Germinal center (tissue), 1 donor: Measurements from ENCODE around the gene FXYD2.

ENCODE experiments used
- DNase-seq: peaks from one replicate; pipeline ENCODE4 v3.0.0; 2012; ENCODE audit warnings: mixed read lengths, low spot score

Gene FXYD2

DNA sequence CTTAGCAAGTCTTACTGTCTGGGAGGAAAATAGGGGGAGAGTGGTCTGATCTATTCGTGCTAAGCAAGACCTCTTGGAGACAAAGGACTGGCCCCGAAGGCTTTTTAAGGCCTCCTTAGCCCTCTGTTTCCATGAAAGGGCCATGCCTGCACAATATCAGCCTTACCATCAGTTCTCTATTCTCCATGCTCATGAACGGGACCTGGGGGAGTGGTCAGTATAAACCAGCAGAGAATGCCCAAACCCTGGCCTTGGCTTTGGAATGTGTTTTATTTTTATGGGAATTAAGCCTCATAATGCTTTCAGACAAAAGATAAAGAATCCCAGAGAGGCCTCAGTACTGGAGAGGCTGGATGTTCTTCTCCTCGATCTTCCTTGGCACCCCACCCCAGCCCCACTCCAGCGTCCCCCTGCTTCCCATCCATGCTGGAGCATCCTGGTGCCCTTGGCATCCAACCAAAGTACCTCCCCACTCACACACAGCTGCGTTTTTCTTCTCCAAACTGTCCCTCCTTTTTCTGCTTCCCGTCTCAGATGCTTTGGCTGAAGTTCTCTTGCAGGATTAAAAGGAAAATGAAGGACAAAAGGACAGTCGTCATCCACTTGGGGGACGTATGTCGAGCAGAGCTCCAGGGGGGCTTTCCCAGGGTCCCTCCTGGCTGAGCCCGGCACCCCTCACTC is 33.3 kb upstream of the FXYD2 start:
- no peak for DNase-seq

DNA sequence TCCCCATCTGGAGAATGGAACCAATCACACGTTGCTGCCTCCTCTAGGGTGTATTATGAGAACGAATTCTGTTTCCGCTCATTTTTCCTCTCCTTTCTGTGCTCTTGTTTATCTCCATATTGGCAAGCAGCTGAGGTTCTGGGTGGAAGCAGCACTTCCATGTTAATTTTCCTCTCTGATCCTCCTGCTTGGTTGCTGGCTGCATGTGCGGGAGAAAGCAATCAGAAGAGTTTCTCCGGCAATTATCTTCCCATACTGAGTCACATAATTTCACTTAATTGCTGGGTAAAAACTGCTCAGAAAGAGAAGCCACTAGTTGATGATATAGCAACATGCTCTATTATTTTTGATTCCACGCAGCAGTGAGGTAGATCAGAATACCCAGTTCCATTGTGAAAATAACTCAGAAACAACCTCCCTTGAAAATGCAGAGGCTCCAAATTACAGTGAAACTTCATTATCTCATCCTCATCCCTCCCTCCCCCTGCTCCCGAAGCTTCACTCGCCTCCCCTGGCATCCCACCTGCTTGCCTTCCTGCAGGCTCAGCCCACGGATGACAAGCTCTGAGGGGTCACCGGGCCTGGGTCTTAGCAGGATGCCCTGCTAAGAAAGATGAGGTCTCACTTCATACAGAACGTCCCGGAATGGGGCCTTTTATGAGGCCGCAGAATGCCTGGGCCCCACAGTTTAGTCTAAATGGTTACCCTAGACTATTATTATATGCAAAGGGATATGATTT is 31.5 kb upstream of the FXYD2 start:
- no peak for DNase-seq

DNA sequence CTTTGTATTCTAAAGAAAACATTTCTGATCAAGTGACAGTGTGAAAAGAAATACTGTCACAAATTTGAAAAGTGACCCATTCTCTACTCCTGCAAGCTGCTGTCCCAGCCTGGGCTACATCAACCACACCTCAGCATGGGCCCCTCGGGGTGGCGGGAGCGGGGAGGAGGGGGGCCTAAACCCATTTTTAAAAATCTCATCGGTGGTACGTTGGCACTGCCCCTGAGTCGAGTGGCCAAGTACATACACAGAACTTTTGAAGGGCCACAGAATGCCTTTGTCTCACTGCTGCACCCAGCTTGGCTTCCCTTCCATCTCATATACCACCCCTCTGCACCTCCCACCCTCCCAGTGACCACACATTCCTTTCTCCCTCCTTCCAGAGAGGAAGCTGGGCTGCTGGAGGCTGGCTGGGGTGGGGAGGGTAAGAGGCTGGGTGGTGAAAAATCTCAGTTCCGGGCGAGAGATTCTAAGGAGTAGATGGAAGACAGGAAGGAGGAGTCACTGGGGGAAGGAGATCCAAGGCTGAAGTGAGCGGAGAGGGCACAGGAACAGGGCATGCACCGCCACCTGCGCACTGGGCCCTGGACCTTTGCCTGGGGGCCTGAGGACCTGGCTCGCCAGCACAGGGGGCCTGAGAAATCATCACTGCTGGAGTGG is 30.8 kb upstream of the FXYD2 start:
- no peak for DNase-seq

DNA sequence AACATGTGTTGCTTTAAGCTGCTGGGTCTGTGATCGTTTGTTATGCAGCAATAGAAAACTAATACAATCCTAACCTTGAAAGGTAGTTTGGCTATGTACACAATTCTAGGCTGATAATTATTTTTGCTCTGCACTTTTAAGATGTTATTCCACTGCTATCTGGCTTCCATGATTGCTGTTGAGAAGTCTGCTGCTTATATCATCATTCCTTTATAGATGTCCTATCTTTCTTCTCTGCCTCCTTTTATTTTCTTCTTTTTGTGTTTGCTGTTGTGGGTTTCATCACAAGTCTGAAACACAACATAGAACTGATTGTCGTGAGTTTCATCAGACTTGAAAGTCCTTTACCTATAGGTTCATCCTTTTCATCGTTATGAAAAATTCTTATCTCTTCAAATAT is 27.8 kb upstream of the FXYD2 start:
- no peak for DNase-seq

DNA sequence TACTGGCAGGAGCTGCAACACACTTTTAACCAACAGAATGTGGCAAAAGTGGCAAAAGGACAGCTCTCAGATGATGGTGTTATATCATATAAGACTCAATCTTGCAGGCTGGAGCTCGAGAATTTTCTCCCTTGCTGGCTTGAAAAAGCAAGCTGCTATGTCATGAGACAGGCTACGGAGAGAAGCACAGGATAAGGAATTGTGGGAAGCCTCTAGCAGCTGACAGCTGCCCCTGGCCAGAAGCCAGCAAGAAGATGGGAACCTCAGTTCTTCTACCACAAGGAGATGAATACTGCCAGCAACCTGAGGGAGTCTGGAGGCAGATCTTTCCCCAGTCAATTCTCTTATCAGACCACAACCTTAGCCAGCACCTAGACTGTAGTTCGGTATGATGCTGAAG is 27.3 kb upstream of the FXYD2 start:
- DNase-seq = no peak

DNA sequence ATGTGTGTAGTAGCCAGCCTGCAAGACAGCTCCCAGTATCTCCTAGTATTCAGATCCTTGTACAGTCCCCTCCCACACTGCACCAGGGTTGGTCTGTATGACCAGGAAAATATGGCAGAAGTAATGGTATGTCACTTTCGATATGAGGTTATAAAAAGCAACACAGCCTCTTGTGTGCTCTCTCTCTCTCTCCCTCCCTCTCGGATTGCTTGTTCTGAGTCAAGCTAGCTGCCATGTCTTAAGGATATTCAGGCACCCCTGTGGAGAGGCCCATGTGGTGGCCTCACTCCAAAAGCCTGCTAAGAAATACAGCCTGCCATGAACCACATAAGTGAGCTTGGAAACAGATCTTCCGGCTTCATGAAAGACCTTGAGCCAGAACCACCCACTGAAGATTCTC is 26.6 kb upstream of the FXYD2 start:
- DNase-seq = no peak

DNA sequence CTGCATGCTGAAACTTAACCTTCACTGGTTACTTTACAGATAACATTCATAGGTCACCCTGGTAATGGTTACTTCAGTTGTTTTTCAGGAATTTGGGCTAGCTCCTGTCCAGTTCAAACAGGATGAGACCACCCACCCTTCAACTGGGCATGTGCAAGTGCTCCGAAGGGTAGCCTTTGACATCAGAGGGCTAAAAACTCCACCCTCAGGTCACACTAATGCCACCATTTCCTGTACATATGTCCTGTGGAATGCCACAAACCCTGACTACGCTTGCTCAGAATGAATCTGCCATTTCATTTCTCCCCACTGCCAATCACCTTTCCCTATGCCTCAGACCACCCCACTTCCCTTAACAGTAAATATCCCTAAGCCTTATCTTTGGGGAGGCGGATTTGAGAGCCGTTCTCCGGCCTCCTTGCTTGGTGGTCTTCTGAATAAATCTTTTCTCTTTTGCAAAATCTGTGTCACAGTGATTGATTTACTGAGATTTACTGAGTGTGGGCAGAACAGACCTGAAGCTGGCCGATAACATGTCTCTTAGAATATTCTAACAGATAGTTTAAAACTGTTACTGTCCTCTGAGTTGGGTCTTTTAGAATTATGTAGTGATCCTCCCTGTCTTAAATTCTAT is 25.4 kb upstream of the FXYD2 start:
- DNase-seq = no peak

DNA sequence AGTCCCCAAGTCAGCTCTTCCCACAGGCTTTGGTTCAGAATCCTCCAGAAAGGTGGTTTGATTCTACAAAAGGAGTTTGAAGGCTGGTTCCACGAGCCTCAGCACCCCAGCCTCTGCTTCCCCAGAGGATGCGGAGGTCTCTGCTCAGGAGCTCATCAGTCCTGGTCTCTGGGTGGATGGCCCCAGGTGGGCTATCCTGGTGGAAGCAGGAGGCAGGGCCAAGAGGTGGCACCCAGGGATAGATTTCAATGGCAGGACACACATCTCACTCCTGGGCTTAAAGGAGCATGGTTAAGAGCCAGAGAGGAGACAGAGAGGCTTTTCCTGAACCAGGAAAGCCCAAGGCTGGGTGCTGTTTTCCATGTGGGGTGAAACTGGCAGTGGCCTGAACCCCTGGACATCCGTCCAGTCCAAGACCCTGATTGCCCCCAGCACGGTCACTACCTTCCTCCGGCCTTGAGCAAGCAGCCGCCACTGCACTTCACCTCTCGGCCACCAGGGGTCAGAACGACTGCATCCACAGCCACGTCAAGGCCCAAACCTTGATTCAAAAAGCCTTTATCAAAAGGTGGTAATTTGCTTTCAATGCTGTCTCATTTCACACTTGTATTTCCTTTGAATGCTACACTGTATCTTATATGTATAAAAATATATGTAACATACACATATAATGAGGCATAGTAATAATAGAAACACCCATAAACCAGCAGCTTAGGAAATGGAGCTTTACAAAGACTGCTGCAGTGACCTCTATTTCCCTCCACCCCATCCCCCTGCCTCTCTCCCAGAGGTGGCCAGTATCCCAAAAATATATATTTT is 19.3 kb upstream of the FXYD2 start:
- DNase-seq = peak; percentile 60

DNA sequence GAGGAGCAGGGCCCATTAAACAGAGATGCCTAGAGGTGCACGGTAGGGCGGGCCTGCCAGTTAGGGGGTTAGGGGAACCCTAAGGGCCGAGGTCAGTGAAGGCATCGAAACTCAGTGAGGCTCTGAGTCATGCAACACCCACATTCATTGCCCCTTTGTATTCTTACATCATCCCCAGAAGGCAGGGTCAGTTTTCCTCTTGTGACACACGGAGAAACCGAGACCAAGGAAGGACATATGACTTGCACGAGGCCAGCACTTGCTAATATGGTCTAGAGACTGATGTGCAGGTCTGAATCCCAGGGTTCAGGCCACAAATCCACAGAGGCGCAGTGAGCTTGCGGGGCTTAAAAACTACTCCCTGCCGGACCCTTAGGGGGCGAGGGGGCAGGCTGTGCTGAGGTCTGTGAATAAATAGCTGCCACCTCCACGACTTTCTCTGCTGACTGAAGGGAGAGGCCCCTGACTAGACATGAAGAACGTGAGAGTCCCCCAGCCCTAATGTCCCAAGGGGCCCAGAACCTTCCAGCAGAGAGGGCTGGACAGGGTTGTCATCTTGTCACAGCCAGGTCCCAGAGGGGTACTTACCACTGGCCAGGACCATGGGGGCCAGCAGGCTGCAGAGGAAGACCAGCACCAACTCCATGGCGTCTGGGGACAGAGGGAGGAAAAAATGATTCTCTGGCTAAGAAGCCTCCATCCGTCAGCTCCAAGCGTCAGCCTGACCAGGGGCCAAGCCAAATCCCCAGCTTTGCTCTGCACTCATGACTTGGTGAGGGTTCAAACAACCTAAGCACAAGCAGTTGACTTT is 17.8 kb upstream of the FXYD2 start:
- DNase-seq = no peak

DNA sequence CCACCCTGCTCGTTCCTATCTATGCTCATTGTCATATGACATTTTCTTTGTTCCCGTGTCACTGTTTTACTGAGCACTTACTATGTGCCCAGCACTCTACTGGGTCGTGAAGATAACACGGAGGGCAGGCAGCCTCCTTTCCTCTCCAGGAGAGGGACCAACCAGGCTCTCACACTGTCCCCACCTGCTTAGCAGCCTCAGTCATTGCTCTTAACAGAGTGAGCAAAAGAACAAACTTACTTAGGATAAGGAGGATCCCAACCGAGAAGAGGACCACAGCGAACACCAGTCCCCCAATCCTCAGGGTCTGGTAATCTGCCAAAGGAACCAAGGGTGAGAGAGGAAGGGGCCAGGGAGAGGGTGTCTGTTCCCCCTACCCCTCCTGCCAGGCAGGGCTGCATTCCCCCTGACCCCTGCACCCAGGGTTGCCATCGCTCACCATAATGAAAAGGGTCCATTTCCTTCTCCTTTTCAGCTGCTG is 17.0 kb upstream of the FXYD2 start:
- no peak for DNase-seq

DNA sequence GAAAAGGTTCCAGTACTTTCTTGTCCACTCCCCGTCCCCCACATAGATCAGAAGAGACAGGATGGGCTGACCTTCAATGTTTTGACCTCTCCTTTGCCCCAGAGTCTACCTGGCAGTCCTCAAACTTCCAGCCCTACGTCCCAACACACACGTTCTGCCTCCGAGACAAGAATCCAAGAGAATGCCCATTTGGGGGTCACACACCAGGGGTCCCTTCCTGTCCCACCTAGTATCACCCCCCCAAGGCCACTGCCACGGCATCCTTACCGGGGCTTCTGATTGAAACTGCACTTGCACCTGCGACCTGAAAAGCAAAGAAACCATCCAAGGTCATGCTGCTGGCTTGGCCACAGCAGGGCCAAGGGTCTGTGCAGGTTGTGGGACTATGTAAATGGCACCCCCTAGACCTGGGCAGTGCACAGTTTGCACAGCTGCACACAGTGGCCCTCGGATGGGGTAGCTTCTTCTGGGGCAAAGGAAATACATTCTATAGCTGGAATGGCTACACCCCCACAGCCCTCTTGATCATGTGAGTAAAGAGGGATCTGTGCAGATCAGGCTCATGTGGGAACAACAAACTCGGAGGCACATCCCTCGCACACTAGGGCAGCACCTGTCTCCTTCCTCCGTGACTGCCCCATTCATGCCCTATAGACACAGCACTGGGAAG is 16.5 kb upstream of the FXYD2 start:
- no peak for DNase-seq

DNA sequence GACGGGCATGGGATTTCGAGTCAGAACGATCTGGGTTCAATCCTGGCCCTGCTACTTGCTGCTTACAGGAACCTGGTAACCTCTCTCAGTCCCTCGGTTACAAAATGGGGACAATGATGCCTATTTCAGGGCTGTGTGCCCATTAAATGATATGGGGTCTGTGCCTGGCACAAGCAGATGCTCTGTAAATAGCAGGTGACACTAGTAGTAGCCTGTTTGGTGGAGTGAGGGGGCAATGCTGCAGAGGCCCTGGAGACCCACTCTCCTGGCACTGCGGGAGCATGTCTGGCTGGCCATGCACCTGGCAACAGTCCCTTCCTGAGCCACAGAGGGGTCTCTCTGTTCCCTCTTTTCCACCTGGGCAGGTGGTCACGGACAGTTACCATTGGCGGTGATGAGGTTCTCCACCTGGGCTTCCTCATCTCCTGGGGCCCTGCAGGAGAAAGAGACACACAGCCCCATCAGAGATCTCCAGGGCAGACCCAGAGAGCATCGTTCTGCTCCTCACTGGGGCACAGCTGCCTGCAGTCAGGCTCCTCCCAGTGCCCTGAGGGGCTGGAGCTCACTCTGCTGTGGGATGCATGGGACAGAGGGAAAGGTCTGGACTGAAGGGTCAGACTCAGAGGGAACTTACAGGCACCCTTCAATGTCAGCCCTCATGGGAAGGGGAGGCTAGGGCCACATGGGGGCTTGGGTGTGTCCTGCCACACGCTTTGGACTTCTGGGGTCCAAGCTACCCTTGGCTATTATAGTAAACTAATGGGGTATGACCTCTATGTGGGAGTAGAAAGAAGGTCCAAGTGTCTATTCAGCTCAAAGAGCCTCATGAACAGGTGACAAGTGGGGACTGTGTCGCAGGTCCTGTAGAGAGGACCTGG is 15.6 kb upstream of the FXYD2 start:
- no peak for DNase-seq

DNA sequence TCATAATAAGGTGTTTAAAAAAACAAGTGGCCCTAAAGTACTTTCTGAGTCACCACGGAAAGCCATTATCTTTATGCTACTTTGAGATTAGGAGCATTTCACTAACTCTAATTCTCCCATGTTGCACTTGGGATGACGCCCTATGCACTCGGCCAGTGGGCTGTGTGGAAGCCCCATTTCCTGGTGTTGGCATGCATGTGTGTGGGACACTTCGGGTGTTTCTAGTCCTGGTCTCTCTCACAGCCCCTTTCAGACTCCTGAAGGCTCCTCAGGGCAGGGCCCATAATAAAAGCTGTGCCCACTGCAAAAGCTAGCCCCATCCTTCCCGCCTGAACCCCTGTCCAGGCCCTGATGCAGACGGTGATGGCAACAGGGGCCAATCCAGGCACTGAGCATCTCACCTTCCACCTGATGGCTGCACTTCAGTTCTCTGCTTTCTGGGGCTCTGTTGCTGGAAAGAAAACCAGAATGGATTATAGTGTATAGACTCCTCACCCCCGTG is 14.9 kb upstream of the FXYD2 start:
- no peak for DNase-seq

DNA sequence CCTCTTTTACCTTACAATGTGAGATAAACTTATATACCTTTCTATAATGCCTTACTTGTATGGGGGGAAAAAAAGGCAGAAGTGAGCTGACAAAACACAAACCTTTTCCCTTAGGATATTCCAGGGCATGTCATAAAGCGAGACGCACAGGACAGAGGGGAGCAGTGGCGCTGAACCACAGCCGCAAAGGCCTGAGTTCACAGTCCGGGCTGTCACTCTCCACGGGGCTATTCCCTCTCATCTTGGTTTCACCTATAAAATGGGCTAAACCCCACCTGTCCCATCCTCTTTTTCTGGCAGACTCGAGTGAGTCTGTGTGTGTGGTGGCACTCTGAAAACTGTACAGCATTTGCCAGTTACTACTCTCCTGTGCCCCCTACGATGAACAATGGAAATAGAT is 14.4 kb upstream of the FXYD2 start:
- no peak for DNase-seq

DNA sequence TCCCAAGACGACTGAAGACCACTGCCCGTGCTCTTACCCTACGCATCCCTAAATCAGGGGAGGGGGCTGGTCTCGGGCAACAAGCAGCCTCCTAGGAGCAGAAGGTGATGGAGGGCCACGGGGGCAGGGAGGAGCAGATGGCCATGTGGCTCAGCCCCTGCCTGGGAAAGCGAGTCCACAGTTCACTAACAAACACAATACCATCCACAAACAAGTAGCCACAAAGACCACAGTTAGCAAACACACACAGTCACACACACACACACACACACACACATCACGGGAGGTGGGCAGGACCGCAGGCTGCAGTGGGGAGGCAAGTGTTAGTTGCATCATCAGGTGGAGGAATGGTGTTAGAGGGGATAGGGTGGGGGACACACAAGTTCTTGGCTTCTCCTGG is 13.2 kb upstream of the FXYD2 start:
- no peak for DNase-seq

DNA sequence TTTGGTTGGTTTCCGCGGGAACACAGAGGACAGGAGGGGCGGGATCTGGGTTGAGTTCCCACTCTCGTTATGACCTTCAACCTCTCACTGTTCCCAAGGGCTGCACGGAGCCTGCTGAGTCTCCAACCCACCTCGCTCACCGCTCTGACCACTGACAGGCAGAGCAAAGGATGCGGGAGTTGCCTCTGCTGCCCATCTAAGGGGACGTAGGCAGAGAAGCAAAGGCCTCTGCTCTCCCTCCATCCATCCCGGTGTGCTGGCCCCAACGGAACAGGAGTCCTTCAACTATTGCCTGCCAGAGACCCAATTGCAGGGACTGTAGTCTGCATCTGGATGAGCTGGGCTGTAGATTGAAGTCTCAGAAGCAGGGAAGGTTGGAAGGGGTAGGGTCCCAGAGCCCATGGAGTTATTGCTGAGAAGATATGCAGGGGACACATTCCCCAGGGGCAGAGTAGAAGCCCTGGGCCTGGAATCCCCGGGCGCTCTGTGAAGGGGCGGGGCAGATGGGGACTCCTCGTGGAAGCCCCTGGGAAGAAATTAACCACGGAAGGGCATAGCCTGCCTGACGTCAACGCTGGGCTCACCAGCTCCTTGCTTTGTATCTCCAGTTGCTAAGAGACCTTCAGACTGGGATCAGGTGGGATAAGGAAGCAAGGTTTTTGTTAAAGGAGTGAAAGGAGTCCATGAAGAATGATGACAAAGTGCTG is 12.7 kb upstream of the FXYD2 start:
- DNase-seq = no peak

DNA sequence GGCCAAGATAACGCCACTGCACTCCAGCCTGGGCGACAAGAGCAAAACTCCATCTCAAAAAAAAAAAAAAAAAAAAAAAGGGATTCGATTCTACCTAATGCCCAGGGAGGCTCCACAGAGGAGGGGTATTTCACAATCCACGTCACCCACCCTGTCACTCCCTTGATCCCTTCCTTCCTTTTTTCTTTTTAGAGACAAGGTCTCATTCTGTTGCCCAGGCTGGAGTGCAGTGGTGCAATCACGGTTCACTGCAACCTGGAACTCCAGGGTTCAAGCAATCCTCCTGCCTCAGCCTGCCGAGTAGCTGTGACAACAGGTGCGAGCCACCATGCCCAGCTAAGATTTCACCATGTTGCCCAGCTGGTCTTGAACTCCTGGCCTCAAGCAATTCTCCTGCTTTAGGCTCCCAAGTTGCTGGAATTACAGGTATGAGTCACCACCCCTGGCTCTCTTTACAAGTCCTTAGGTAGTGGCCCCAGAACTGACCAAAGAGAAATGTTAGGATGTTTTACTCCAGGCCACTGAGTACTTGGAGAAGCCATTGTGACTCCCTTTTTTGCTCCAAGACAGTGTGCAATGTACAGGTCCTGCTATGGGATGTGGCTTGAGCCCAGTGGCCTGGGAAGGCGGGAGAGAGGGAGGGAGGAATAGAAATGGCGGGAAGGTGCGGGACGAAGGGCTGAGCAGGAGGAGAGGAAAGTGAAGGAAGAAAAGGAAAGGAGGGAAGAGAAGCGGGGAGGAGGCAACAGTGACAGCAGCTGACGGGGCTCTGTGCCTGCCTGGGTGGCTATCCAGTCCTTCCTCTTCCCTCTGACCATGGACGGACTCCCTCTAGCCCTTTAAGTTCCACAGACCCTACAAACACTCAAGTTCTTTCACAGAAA is 11.8 kb upstream of the FXYD2 start:
- DNase-seq = no peak

DNA sequence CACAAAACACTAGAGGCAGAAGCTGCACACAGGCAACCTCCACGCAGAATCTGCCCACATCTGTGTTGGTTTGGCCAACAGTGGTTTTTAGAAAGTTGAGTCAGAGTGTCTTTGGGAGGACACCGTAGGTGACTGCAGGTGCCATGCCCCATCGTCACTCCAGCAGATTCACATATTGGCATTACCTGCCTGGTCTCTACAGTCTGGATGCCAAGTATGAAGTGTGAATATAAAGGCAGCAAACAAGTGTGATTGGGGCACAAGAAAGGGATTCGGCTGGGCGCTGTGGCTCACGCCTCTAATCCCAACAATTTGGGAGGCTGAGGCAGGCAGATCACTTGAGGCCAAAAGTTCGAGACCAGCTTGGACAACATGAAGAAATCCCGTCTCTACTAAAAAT is 11.0 kb upstream of the FXYD2 start:
- DNase-seq = no peak
